ENCODE results near the gene ITFG2. TPM values are rescaled to one million over a fixed set of nuclear protein-coding genes. Genes with fewer than 3 reads are reported as not detected.
A peak's percentile ranks its signal among the peaks of the same experiment; 100 is the strongest.

Gene ITFG2
- total RNA-seq, 1 experiment from 2014 or later = 39.2 TPM

DNA sequence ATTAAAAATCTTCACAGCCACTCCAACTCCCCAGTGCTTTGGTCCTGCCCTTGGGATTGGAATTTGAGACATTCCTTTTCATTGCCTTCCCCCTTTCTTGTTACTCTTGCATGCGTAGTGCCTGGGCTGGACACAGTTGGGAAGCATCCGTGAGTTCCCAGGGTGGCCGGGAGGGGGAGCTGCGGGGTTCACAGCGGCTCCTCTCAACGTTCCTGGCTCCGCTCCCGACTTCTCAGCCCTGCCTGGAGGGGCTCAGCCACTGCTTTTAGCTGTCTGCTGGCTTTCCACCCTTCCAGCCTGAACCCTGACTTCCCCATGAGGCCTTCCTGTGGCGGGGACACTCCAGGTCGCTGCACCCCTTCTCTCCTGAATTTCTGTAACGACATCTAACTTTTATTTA is 41.2 kb downstream of the ITFG2 start:
- BruUV-seq (replicated peaks) = no TSS peak
- Histone ChIP-seq H3K27me3 (replicated peaks; ENCODE audit: insufficient read depth, low read depth, low read length, poor library complexity) (no peaks in the 10 kb centered on the region), H3K9me3 (ENCODE audit: low read depth, low read length, poor library complexity, severe bottlenecking) (no peaks in the 10 kb centered on the region), H3K4me3 (ENCODE audit: low read depth, low read length, poor library complexity, severe bottlenecking) (no peak overlapping the region), H3K27ac (ENCODE audit: low read depth, low read length, poor library complexity, severe bottlenecking) (no peak overlapping the region), H3K36me3 (ENCODE audit: insufficient read depth, low read length, poor library complexity, severe bottlenecking) (peaks cover 9% of the 10 kb centered on the region), H3K4me1 (ENCODE audit: insufficient read depth, low read length, poor library complexity, severe bottlenecking) (no peaks in the 10 kb centered on the region)
- peak; percentile 91 for DNase-seq (ENCODE audit: low spot score)
- no peak for TF ChIP-seq EZH2 (IDR thresholded peaks at IDR 0.05; ENCODE audit: borderline replicate concordance, low read depth, low read length, poor library complexity, severe bottlenecking)
- TF ChIP-seq, protein P1, sequence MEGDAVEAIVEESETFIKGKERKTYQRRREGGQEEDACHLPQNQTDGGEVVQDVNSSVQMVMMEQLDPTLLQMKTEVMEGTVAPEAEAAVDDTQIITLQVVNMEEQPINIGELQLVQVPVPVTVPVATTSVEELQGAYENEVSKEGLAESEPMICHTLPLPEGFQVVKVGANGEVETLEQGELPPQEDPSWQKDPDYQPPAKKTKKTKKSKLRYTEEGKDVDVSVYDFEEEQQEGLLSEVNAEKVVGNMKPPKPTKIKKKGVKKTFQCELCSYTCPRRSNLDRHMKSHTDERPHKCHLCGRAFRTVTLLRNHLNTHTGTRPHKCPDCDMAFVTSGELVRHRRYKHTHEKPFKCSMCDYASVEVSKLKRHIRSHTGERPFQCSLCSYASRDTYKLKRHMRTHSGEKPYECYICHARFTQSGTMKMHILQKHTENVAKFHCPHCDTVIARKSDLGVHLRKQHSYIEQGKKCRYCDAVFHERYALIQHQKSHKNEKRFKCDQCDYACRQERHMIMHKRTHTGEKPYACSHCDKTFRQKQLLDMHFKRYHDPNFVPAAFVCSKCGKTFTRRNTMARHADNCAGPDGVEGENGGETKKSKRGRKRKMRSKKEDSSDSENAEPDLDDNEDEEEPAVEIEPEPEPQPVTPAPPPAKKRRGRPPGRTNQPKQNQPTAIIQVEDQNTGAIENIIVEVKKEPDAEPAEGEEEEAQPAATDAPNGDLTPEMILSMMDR (conservative IDR thresholded peaks at IDR 0.05; ENCODE audit: low read depth, low read length) = peak; percentile 91
- ChIA-PET POLR2A (ENCODE audit: low non-redundant PET) (no interaction called here), CTCF (interaction anchor here (0.5 to 2.2 kb wide), 10 partner anchors 9 to 351 kb away, joined by 3 to 14 read pairs (median 6); partner anchors contain the start of gene TULP3)
- intact Hi-C loops (cut with micrococcal nuclease; ENCODE audit: unreplicated experiment) = loop anchor here (5.0 kb wide), 1 partner anchor 189 kb away; no protein-coding TSS in a partner anchor

DNA sequence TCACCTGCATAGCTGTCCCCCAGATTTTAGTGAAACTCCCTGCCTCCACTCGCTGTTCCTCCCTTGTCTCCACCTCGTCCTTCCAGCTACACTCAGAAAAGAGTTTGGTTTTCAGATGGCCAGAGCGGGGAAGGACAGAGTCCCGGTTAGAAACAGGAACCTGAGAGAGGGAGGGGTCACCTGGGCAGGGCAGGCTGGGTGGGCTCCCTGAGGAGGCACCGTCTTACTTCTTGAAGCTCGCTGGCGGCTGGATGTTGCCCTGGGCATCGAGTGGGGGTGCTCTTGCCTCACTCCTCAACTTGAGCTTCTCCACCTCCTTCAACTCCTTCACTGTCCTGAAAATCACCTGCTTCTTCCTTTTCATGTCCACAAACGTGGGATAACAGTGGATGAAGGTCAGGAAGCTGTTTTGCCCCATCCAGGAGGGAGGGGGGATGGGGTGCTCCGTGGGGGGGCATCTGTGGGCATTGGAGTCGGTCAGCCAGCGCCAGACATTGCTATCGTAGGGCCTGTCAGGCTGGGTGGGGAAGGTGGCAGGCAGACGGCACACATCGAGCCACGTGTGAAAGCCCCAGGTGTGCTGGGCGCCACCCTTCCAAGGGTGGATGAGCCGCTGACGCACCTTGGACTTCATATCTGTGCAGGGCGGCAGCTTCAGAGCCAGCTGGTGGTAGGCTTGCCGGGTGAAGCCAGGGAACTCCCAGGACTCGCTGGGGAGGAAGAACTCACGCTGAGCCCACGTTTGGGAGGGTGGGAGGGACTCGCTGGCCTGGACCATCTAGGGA is 42.4 kb downstream of the ITFG2 start:
- ChIA-PET POLR2A (ENCODE audit: low non-redundant PET) (interaction anchor here (0.6 kb wide), 1 partner anchor 13 kb away, joined by 5 read pairs; no protein-coding TSS in a partner anchor), CTCF (interaction anchor here (1.4 to 2.2 kb wide), 3 partner anchors 90 to 187 kb away, joined by 6 to 14 read pairs (median 12); no protein-coding TSS in a partner anchor)
- no peak for DNase-seq (ENCODE audit: low spot score)
- TF ChIP-seq, protein P1 (conservative IDR thresholded peaks at IDR 0.05; ENCODE audit: low read depth, low read length) = no peak
- TF ChIP-seq EZH2 (IDR thresholded peaks at IDR 0.05; ENCODE audit: borderline replicate concordance, low read depth, low read length, poor library complexity, severe bottlenecking) = no peak
- Histone ChIP-seq H3K9me3 (ENCODE audit: low read depth, low read length, poor library complexity, severe bottlenecking) (no peaks in the 10 kb centered on the region), H3K4me3 (ENCODE audit: low read depth, low read length, poor library complexity, severe bottlenecking) (no peak overlapping the region), H3K4me1 (ENCODE audit: insufficient read depth, low read length, poor library complexity, severe bottlenecking) (no peaks in the 10 kb centered on the region), H3K27me3 (replicated peaks; ENCODE audit: insufficient read depth, low read depth, low read length, poor library complexity) (no peaks in the 10 kb centered on the region), H3K36me3 (ENCODE audit: insufficient read depth, low read length, poor library complexity, severe bottlenecking) (peaks cover 22% of the 10 kb centered on the region), H3K27ac (ENCODE audit: low read depth, low read length, poor library complexity, severe bottlenecking) (no peak overlapping the region)
- BruUV-seq (replicated peaks) = no TSS peak
- intact Hi-C loops (cut with micrococcal nuclease; ENCODE audit: unreplicated experiment) = loop anchor here (5.0 kb wide), 1 partner anchor 187 kb away; no protein-coding TSS in a partner anchor

DNA sequence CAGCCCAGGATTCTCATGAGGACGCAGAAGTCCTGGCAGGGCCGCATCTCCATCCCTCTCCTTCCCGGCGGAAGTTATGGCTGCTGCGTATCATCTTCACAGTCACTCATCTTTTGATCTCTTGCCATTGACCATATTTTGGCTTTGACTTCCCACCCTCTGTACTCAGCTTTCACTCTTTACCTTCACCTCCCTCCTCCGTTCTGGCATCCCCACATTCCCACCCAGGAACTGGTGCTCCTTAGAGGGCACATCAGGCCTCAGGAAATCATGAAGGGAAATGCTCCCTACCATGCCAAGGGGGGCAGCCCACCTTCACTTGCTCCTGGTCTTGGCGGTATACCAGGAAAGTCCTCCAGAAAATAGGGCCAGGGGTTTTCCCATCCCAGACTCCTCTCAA is 43.1 kb downstream of the ITFG2 start:
- POLR2A ChIA-PET (ENCODE audit: low non-redundant PET) = no interaction called here
- CTCF ChIA-PET = interaction anchor here (2.2 kb wide), 1 partner anchor 89 kb away, joined by 14 read pairs; no protein-coding TSS in a partner anchor

More for the DNA sequence above, 43.1 kb downstream of the ITFG2 start:
- no peak overlapping the region for H3K27ac ChIP-seq (ENCODE audit: low read depth, low read length, poor library complexity, severe bottlenecking)
- no peak overlapping the region for H3K4me3 ChIP-seq (ENCODE audit: low read depth, low read length, poor library complexity, severe bottlenecking)
- H3K27me3 ChIP-seq (replicated peaks; ENCODE audit: insufficient read depth, low read depth, low read length, poor library complexity) = no peaks in the 10 kb centered on the region
- TF ChIP-seq EZH2 (IDR thresholded peaks at IDR 0.05; ENCODE audit: borderline replicate concordance, low read depth, low read length, poor library complexity, severe bottlenecking) = no peak
- TF ChIP-seq, protein P1 (conservative IDR thresholded peaks at IDR 0.05; ENCODE audit: low read depth, low read length) = no peak
- DNase-seq (ENCODE audit: low spot score) = no peak
- BruUV-seq (replicated peaks) = no TSS peak
- H3K4me1 ChIP-seq (ENCODE audit: insufficient read depth, low read length, poor library complexity, severe bottlenecking) = no peaks in the 10 kb centered on the region
- H3K9me3 ChIP-seq (ENCODE audit: low read depth, low read length, poor library complexity, severe bottlenecking) = no peaks in the 10 kb centered on the region
- intact Hi-C loops (cut with micrococcal nuclease; ENCODE audit: unreplicated experiment) = no loop called here
- H3K36me3 ChIP-seq (ENCODE audit: insufficient read depth, low read length, poor library complexity, severe bottlenecking) = peaks cover 29% of the 10 kb centered on the region
